Upper lobe of left lung (tissue), 4 donors: ENCODE measurements around the gene PHKB.

Experiments
- POLR2A ChIP-seq, 4 donors: fragments of 450-650 bp; IDR thresholded peaks; one replicate each; pipeline ENCODE4 v1.5.1; 2016 to 2017; ENCODE audit warnings: antibody characterized with exemption in 4 of 4, mild to moderate bottlenecking in 2 of 4
- POLR2AphosphoS5 ChIP-seq, 2 donors: sonication (generic); formaldehyde crosslinking; IDR thresholded peaks; one replicate each; pipeline ENCODE4 v1.5.1; 2017; ENCODE audit warnings: antibody characterized with exemption in 2 of 2
- TF ChIP-seq, protein P1 (sequence below), 6 experiments: fragments of 450-650 bp in 4 of 6; fragments of 200-600 bp in 2 of 6; sonication (generic) in 2 of 6; IDR thresholded peaks; one replicate each; pipeline ENCODE4 v1.5.1; 2016 to 2019; ENCODE audit warnings: antibody characterized with exemption in 6 of 6

DNA sequence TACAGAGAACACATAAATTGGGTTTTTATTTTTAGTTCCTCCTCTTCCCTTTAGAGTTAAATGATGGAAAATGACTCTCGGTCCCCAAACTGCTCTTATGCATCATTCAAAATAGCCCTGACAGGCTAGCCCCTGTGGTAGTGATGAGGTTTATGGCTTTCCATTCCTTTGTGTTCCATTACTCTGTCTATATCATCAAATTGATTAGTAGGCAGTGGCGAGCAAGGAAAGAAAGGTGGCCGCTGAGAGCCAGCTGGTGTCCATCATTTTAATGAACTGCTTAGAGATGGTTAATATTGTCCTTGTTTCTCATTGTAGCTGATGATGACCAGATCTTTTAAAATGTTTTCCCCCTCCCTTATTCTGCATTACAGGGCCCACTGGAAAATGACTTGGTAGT, 179.5 kb downstream of the PHKB start:
- TF ChIP-seq, protein P1, sequence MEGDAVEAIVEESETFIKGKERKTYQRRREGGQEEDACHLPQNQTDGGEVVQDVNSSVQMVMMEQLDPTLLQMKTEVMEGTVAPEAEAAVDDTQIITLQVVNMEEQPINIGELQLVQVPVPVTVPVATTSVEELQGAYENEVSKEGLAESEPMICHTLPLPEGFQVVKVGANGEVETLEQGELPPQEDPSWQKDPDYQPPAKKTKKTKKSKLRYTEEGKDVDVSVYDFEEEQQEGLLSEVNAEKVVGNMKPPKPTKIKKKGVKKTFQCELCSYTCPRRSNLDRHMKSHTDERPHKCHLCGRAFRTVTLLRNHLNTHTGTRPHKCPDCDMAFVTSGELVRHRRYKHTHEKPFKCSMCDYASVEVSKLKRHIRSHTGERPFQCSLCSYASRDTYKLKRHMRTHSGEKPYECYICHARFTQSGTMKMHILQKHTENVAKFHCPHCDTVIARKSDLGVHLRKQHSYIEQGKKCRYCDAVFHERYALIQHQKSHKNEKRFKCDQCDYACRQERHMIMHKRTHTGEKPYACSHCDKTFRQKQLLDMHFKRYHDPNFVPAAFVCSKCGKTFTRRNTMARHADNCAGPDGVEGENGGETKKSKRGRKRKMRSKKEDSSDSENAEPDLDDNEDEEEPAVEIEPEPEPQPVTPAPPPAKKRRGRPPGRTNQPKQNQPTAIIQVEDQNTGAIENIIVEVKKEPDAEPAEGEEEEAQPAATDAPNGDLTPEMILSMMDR (IDR thresholded peaks at IDR 0.05), result no peak
- no peak for TF ChIP-seq POLR2AphosphoS5 (IDR thresholded peaks at IDR 0.05)
- no peak for TF ChIP-seq POLR2A (IDR thresholded peaks at IDR 0.05)
